ENCODE results near the gene FBXW4. TPM values are rescaled to one million over a fixed set of nuclear protein-coding genes. Genes with fewer than 3 reads are reported as not detected.
"Not testable (repeated sequence)": the region's sequence is repeated elsewhere in the genome, so short reads cannot be mapped to it uniquely, and the experiment has no call there.

Gene FBXW4
- polyA plus RNA-seq, 6 donors from 2014 or later: 0.50 to 13.8 (median 7.1) TPM

DNA sequence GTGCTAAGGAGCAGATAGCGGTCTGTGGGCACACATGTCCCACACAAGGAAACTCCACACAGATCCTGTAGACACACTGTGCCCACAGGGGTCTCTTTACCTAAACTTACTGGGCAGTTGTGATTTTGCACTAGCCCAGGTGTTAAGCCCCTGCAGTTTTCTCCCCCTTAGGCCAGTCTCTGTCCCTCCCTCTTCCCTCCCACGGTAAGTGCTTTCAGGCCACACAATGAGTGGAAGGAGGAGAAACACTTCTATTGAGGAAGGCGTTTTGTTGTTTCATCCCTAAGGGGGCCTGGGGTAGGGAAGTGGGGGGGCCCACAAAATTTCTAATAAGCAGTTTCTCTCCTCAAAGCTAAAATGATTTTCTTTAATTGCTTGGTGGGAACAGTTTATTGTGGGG, 51.4 kb downstream of the FBXW4 start:
- peaks cover 11 to 27% (median 14%) of the 10 kb centered on the region in 3 donors for H3K4me1 Mint-ChIP-seq
- ATAC-seq (ENCODE audit: low read depth in 2 of 2) (no peak), DNase-seq (no peak)
- peaks cover 4 to 17% of the 10 kb centered on the region in 2 donors for H3K36me3 Mint-ChIP-seq
- no peaks in the 10 kb centered on the region for H3K27me3 Mint-ChIP-seq
- no peaks in the 10 kb centered on the region for H3K9me3 Mint-ChIP-seq
- peak overlapping the region in 1 of 8 donors; percentile 25 for H3K4me3 Mint-ChIP-seq
- H3K27ac Mint-ChIP-seq: peak overlapping the region in 1 of 6 donors; percentile 12

GRCh38 chr10:101639141-101639900, 55.6 kb downstream of the FBXW4 start:
- Mint-ChIP-seq H3K4me1 (peaks cover 4 to 17% (median 16%) of the 10 kb centered on the region in 3 donors), H3K27ac (peak overlapping the region in 1 of 6 donors; percentile 34), H3K27me3 (no peaks in the 10 kb centered on the region), H3K4me3 (no peak overlapping the region), H3K36me3 (peaks cover 12 to 22% of the 10 kb centered on the region in 2 donors), H3K9me3 (no peaks in the 10 kb centered on the region)
- no peak for DNase-seq
- no peak for ATAC-seq (ENCODE audit: low read depth in 2 of 2)

- not testable (repeated sequence) for H3K27ac Mint-ChIP-seq; DNase-seq; H3K4me3 Mint-ChIP-seq; H3K27me3 Mint-ChIP-seq; H3K9me3 Mint-ChIP-seq; ATAC-seq (ENCODE audit: low read depth in 2 of 2)
- peaks cover 10 to 28% (median 10%) of the 10 kb centered on the region in 3 donors for H3K4me1 Mint-ChIP-seq
- peaks cover 5 to 15% of the 10 kb centered on the region in 2 donors for H3K36me3 Mint-ChIP-seq
Measured at GRCh38 chr10:101633510-101633909, 61.5 kb downstream of the FBXW4 start.

DNA sequence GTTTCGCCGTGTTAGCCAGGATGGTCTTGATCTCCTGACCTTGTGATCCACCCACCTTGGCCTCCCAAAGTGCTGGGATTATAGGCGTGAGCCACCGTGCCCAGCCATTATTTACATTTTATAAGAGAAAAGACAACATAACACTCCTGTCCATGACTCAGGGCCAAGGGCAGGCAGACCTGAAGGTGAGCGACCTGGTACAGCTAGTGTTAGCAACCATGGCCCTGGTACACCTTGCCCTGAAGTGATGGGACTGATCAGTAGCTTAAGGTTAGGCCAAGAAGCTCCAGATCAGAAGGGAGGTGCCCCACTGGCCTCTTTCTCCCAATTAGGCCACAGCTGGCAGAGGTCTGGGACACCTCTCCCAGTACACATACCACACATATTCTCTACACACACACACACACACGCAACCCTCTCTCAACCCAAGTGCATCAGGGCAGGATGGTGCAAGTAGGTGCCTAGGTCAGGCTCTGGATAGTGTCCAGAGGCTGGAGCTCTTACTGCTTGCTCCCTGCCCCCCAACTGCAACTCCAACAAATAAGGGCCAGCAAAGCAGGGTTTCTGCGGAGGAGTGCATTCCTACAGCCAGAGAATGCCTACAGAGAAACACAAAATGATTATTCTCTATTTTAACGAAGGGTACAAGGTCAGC, 63.0 kb downstream of the FBXW4 start:
- ATAC-seq (ENCODE audit: low read depth in 2 of 2) (no peak), DNase-seq (no peak)
- H3K27ac Mint-ChIP-seq: peak overlapping the region in 2 of 6 donors; percentile 24 to 54
- no peak overlapping the region for H3K4me3 Mint-ChIP-seq
- no peaks in the 10 kb centered on the region for H3K9me3 Mint-ChIP-seq
- H3K27me3 Mint-ChIP-seq: no peaks in the 10 kb centered on the region
- H3K4me1 Mint-ChIP-seq: peaks cover 10 to 39% (median 12%) of the 10 kb centered on the region in 3 donors
- peaks cover 7 to 9% of the 10 kb centered on the region in 2 donors for H3K36me3 Mint-ChIP-seq

DNA sequence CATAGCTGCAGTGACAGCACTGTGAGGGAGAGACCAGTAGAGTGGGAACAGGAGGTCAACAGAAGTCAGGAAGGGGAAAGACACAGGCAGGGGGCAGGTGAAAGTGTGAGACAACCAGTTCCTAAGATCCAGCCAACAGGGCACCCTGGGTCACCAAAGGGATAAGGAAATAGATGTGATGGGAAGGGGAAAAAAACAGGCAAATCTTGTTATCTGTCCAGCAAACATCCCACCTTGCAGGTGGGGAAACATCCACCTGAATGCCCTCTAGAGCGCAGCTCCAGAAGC, 64.4 kb downstream of the FBXW4 start:
- Mint-ChIP-seq H3K36me3 (peaks cover 7 to 11% of the 10 kb centered on the region in 2 donors), H3K27me3 (no peaks in the 10 kb centered on the region), H3K9me3 (no peaks in the 10 kb centered on the region), H3K4me1 (peaks cover 11 to 43% (median 13%) of the 10 kb centered on the region in 3 donors), H3K27ac (peak overlapping the region in 1 of 6 donors; percentile 24), H3K4me3 (no peak overlapping the region)
- DNase-seq: no peak
- no peak for ATAC-seq (ENCODE audit: low read depth in 2 of 2)

DNA sequence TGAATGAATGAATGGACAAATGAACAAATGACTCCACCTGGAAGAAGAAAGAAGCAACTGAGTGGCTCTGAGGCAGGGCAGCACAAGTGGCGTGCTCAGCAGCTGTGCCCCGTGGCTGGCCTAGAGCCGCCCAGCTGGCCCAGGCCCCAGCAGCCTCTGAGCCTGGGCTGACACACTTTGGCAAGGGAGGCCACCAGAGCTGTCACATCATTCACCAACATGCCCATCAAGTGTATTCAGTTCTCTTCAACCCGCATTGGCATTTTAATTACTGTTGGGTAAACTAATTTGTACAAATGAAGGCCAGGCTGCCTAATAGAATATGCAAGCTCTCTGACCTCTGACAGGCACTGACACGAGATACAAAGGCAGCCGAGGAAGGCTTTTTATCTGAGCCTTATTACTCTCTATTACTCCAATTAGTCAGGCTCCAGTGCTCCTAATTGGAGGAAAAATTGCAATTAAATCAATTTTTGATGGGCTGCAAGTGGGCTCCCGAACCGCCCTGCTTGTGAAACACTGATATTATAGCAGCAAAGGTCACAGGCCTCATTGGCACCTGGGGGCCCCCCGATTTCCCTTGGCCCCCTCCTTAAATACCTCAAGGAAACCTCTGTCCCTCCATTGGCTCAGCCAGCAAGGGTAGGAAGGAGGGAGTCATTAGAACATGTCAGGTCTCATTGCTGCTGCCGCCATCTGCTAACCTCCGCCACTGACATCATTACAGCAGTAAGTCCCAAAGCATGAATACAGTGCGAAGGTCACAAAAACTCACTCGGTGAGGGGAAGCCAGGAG, 64.9 kb downstream of the FBXW4 start:
- H3K36me3 Mint-ChIP-seq: peaks cover 8 to 16% of the 10 kb centered on the region in 2 donors
- DNase-seq (no peak), ATAC-seq (ENCODE audit: low read depth in 2 of 2) (no peak)
- peaks cover 15 to 49% (median 18%) of the 10 kb centered on the region in 3 donors for H3K4me1 Mint-ChIP-seq
- no peaks in the 10 kb centered on the region for H3K9me3 Mint-ChIP-seq
- no peak overlapping the region for H3K4me3 Mint-ChIP-seq
- H3K27me3 Mint-ChIP-seq: no peaks in the 10 kb centered on the region
- peak overlapping the region in 1 of 6 donors; percentile 15 for H3K27ac Mint-ChIP-seq

DNA sequence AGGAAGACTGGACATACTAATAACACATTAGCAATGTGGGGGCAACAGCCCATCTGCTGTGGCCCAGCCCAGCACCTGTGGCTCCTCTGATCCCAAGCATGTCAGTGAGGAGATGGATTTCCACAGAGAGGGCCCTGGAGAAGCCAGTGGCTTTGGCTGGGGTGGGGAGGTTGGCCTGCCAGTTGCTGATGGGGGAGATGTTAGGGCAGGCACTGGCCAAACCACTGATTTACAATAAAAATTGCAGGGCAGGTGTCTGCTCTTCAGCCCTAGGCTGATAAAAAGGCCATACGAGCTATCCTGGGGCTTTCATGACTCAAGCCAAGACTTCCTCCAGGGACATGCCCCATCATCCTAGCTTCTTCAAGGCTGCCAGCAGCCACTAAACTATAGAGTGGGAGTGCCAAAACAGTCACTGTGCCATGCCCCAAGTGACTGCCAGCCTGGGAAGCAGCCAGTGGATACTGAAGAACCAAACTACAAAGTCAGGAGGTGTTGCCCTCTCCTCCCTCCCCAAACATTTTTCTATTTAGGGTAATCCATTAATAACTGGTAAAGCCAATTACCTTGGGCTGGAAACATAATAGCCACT, 69.1 kb downstream of the FBXW4 start:
- Mint-ChIP-seq H3K27ac (peak overlapping the region in 1 of 6 donors; percentile 32), H3K36me3 (peaks cover 16 to 30% of the 10 kb centered on the region in 2 donors), H3K4me3 (no peak overlapping the region), H3K27me3 (no peaks in the 10 kb centered on the region), H3K9me3 (no peaks in the 10 kb centered on the region), H3K4me1 (peaks cover 18 to 39% (median 22%) of the 10 kb centered on the region in 3 donors)
- DNase-seq (no peak), ATAC-seq (ENCODE audit: low read depth in 2 of 2) (no peak)

- Mint-ChIP-seq H3K27ac (peak overlapping the region in 5 of 6 donors; percentile 48 to 90 (median 57)), H3K4me3 (no peak overlapping the region), H3K36me3 (peaks cover 8 to 30% of the 10 kb centered on the region in 2 donors), H3K27me3 (no peaks in the 10 kb centered on the region), H3K4me1 (peaks cover 14 to 34% (median 18%) of the 10 kb centered on the region in 3 donors), H3K9me3 (no peaks in the 10 kb centered on the region)
- DNase-seq (no peak), ATAC-seq (ENCODE audit: low read depth in 2 of 2) (no peak)
Measured at GRCh38 chr10:101624526-101625102, 70.4 kb downstream of the FBXW4 start.

DNA sequence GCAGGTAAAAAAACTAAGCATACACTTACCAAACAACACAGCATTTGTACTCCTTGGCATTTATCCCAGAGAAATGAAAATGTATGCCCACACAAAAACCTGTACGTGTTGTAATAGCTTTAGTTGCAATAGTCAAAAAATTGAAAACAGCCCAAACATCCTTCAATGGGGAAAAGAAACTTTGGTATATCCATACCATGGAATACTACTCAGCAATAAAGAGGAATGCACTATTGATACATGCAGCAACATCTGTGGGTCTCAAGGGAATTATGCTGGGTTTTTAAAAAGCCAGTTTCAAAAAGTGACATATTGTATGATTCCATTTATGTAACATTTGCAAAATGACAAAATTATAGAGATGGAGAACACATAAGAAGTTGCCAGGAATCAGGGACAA, 71.4 kb downstream of the FBXW4 start:
- H3K9me3 Mint-ChIP-seq: no peaks in the 10 kb centered on the region
- DNase-seq (no peak), ATAC-seq (ENCODE audit: low read depth in 2 of 2) (no peak)
- H3K27me3 Mint-ChIP-seq: no peaks in the 10 kb centered on the region
- peaks cover 8 to 30% of the 10 kb centered on the region in 2 donors for H3K36me3 Mint-ChIP-seq
- peaks cover 11 to 42% (median 28%) of the 10 kb centered on the region in 3 donors for H3K4me1 Mint-ChIP-seq
- H3K4me3 Mint-ChIP-seq: no peak overlapping the region
- no peak overlapping the region for H3K27ac Mint-ChIP-seq

- Mint-ChIP-seq H3K4me3 (no peak overlapping the region), H3K27me3 (no peaks in the 10 kb centered on the region), H3K27ac (peak overlapping the region in 2 of 6 donors; percentile 65 to 77), H3K36me3 (peaks cover 14 to 23% of the 10 kb centered on the region in 2 donors), H3K4me1 (peaks cover 18 to 36% (median 35%) of the 10 kb centered on the region in 3 donors), H3K9me3 (no peaks in the 10 kb centered on the region)
- ATAC-seq (ENCODE audit: low read depth in 2 of 2) (no peak), DNase-seq (no peak)
Measured at GRCh38 chr10:101619983-101620382, 75.0 kb downstream of the FBXW4 start.

GRCh38 chr10:101618871-101619270, 76.1 kb downstream of the FBXW4 start:
- H3K36me3 Mint-ChIP-seq: peaks cover 5 to 16% of the 10 kb centered on the region in 2 donors
- H3K27ac Mint-ChIP-seq: peak overlapping the region in 4 of 6 donors; percentile 59 to 98 (median 82)
- H3K4me1 Mint-ChIP-seq: peaks cover 13 to 32% (median 29%) of the 10 kb centered on the region in 3 donors
- no peak overlapping the region for H3K4me3 Mint-ChIP-seq
- H3K27me3 Mint-ChIP-seq: no peaks in the 10 kb centered on the region
- ATAC-seq (ENCODE audit: low read depth in 2 of 2): no peak
- no peak for DNase-seq
- no peaks in the 10 kb centered on the region for H3K9me3 Mint-ChIP-seq

DNA sequence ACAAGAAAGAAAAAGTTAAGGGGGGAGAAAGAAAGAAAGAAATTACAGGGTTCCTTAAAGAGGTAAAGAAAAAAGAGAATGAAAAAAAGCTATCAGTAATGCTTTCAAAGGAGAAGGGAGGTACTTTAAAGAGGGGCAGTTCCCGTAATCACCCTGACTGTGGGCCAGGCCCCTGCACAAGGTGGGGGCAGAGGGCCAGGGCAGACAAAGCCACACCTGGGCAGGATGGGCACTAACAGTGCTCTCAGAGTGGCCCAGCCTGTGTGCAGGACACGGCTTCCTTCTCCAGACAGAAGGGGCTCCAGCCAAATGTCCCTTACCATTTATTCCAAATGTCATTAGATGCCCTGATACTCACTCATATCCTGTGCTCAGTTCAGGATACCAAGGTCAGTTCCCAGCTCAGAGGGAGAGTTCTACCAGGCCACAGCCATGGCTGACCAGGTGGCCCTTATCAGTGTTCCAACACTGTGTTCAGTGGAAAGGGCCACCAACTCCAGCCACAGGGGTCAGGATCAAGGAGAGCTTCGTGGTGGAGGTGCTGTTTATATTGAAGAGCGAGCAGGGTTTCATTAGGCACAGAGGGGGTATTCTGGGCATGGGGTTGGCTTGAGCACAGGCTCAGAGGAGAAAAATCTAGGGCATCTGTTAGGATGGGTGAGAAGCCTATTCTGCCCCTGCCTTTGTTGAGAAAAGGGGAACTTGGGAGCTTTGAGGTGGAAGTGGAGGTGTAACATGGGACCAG, 77.0 kb downstream of the FBXW4 start:
- peaks cover 0 to 16% of the 10 kb centered on the region in 2 donors for H3K36me3 Mint-ChIP-seq
- DNase-seq (no peak), ATAC-seq (ENCODE audit: low read depth in 2 of 2) (peak in 1 of 2 donors; percentile 5)
- H3K4me1 Mint-ChIP-seq: peaks cover 13 to 32% (median 29%) of the 10 kb centered on the region in 3 donors
- peak overlapping the region in 5 of 8 donors; percentile 44 to 76 (median 51) for H3K4me3 Mint-ChIP-seq
- peak overlapping the region; percentile 31 to 98 (median 89) for H3K27ac Mint-ChIP-seq
- no peaks in the 10 kb centered on the region for H3K9me3 Mint-ChIP-seq
- H3K27me3 Mint-ChIP-seq: no peaks in the 10 kb centered on the region
